HPDE6-E6E7 (cell line): Measurements from ENCODE around the gene POLQ.
A peak's percentile ranks its signal among the peaks of the same experiment; 100 is the strongest.
"Not testable (repeated sequence)": the region's sequence is repeated elsewhere in the genome, so short reads cannot be mapped to it uniquely, and the experiment has no call there.

Experiments used
- DNase-seq: peaks from one replicate; pipeline ENCODE4 v3.0.0; 2011; ENCODE audit warnings: missing footprints; ENCODE audit errors: extremely low spot score

POLQ gene

GRCh38 chr3:121508389-121508788, 37.4 kb downstream of the POLQ start:
- no peak for DNase-seq

DNA sequence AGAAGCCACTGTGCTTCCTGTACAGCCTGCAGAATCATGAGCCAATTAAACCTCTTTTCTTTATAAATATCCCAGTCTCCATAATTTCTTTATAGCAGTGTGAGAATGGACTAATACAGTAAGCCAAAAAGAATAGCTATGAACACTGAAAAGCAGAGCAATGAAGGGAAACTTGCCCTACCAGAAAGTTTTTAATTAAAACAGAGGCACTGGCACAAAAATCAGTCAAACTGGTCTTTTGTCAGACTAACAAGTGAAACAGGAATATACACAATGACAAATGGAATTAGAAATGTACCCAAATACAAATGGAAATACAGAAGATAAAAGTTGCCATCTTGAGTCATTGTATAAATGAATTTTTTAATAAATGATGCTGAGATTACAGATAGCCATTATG, 40.5 kb downstream of the POLQ start:
- DNase-seq: no peak

DNA sequence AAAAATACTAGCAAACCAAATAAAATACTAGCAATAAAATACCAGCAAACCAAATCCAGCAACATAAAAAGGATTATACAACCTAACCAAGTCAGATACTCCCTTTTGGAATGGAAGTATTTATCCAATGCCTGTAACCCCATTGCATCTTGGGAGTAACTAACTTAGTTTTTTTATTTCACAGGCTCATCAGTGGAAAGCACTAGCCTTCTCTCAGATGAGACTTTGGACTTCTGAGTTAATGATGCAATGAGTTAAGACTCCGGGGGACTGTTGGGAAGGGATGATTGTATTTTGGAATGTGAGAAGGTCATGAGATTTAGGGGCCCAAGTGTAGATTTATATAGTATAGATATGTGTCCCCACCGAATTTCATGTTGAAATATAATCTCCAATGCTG, 41.2 kb downstream of the POLQ start:
- no peak for DNase-seq

GRCh38 chr3:121496786-121497185, 49.0 kb downstream of the POLQ start:
- DNase-seq: peak; percentile 7

GRCh38 chr3:121493431-121493830, 52.4 kb downstream of the POLQ start:
- DNase-seq: no peak

DNA sequence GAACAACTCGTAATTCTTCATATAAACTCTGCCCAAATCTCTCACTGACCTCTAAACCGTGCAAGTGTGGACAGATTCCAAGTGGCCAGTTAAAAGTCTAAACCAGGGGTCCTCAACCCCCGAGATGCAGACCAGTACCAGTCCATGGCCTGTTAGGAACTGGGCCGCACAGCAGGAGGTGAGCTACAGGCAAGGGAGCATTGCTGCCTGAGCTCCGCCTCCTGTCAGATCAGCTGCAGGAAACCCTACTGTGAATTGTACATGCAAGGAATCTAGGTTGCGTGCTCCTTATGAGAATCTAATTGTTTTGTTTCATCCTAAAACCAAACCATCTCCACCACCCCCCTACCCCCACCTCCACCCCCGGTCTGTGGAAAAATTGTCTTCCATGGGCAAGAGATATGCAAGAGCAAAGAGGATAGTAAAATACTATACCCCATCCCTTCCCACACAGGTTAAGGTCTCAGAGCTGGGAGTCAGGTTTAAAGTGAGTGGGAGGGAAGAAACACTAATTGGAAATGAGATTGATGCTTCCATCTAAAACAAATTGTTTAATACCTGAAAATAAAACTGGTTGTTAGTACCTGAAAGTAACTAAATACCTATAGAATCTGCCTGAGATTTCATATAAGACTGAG, 54.0 kb downstream of the POLQ start:
- no peak for DNase-seq

DNA sequence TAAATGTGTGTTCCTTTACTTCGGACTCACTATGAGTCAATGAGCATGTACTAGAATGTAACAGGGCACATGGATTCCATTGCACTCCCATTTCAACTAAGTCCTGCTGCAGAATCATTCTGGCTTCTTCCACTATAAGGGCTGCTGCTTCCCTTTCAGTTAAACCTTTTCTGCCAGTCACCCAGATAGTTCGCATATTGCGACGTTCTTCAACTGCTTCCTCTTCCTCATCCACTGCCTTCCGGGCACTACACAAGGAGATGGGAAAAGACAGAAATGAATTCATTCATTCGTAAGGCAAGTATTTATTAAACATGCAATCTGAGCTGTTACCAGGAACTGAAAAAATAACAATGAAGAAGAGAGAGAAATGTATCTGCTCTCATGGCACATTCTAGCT, 55.6 kb downstream of the POLQ start:
- no peak for DNase-seq

DNA sequence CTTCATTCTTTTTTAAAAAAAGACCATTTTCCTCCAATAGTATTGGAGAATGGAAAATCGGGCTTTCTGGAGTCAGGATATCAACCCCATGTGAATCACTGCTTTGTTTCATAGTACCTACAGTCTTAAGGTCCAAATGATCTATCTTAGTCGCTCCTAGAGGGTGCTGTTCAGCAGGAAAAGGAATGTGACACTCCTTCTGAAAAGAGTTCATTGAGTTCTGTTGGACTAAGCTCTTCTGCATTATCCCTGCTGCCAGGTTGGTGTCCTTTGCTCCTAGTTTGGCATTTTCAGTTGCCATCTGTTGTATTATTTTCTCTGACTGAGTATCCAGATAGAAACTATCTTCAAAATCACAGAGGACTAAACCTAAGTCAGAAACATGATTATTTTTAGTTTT, 57.2 kb downstream of the POLQ start:
- peak; percentile 8 for DNase-seq

DNA sequence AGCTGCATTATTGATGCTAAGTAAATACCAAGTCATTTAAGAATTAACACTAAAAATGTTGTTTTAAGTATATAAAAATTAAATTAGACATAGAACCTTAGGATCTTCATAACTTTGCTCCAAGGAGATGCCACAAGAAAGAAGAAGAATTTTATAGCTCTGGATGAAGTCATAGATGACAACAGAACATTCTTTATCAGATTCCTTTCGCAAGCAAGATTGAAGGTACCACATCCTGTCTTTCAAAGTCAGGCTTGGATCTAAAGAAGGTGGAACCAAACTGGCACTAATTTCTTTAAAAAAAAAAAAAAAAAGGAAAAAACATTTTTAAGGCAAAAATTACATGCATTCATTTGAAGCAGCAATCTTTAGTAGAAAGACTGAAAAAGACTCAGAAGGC, 62.5 kb downstream of the POLQ start:
- no peak for DNase-seq

- peak; percentile 21 for DNase-seq
Measured at GRCh38 chr3:121482660-121483059, 63.1 kb downstream of the POLQ start.

GRCh38 chr3:121481106-121481880, 64.5 kb downstream of the POLQ start:
- no peak for DNase-seq

DNA sequence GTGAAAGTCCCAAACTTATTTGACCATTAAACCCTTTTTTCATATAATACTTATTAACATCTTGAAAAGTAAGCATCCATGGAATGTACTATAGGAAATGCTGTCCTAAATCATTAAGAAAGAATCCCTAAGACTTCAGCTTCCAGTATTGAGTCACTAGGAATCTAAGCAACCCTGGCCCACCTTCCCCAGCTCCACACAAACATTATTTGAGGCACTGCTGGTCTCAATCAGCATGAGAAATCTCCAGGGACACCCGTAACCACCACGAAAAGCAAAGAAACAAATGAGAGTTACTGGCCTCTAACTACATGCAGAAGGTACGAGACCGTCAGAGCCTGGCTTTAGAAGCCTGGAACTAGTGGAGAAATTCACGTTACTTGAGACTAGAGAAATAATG, 68.2 kb downstream of the POLQ start:
- no peak for DNase-seq

DNA sequence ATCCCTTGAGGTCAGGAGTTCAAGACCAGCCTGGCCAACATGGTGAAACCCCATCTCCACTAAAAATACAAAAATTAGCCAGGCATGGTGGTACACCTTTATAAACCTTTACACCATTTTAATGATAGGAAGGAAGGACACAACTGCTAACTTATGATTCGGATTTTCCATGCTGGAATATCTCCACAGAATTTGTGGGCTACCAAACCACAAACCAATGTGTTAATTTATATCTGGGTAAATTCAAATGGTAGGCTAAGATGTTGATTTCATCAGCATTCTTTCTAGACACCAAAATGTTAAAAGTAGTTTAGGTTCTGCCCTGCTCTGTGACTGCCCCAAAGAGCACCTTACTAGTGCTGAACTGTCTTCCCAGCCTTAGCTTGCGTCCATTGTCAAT, 72.8 kb downstream of the POLQ start:
- no peak for DNase-seq

GRCh38 chr3:121467085-121467484, 78.7 kb downstream of the POLQ start:
- no peak for DNase-seq

- DNase-seq: no peak
Measured at GRCh38 chr3:121463745-121464144, 82.0 kb downstream of the POLQ start.

GRCh38 chr3:121462565-121462964, 83.2 kb downstream of the POLQ start:
- no peak for DNase-seq

DNA sequence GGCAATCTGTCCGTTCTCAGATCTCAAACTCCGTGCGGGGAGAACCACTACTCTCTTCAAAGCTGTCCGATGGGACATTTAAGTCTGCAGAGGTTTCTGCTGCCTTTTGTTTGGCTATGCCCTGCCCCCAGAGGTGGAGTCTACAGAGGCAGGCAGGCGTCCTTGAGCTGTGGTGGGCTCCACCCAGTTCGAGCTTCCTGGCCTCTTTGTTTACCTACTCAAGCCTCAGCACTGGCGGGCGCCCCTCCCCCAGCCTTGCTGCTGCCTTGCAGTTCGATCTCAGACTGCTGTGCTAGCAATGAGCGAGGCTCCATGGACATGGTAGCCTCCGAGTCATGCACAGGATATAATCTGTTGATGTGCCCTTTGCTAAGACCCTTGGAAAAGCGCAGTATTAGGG, 94.0 kb downstream of the POLQ start:
- not testable (repeated sequence) for DNase-seq

DNA sequence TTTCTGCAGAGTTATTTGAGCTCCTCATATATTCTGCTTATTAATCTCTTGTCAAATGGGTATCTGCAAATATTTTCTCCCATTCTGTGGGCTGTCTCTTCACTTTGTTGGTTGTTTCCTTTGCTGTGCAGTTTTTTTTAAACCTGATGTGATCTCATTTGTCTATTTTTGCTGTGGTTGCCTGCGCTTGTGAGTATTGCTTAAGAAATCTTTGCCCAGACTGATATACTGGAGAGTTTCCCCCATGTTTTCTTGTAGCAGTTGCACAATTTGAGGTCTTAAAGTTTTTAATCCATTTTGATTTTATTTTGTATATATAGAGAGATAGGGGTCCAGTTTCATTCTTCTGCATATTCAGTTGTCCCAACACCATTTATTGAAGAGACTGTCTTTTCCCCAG, 102.3 kb downstream of the POLQ start:
- DNase-seq: no peak

- DNase-seq: no peak
Measured at GRCh38 chr3:121436641-121437040, 109.1 kb downstream of the POLQ start.

- DNase-seq: no peak
Measured at GRCh38 chr3:121436074-121436473, 109.7 kb downstream of the POLQ start.

DNA sequence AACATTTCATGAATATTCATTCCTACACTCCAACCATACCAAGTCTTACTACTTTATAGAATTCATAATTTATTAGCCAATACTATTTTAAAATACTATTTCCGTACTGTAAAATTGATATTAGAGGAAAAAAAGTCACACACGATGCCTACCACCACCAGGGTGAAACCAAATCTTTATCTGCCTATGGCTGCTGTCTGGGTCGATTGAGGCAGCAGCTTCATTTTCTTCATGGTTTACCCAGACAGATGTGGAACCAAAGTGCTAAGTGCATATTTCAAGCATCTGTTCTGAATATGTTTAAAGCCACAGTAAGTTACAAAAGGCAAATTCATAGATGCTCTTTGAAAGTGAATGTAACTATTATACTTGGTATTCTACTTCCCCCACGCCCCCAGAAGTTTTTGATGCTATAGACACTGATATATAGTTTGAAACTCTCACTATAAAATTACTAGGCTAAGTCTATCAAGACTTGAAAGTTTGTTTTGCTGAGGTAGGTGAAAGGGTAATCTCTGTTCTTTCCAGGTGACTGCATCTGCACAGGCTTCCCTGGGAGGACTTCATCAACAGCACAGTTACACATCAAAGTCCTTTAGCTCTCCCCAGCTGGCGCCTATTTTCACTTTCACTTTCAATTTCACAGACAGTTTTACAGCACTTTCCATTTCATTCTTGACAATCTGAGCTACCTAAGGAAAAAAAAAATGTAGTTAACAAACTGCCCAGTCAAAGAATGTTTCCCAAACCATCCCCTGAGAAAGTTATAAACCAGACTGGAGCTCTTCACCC, 113.9 kb downstream of the POLQ start:
- DNase-seq: peak; percentile 27

DNA sequence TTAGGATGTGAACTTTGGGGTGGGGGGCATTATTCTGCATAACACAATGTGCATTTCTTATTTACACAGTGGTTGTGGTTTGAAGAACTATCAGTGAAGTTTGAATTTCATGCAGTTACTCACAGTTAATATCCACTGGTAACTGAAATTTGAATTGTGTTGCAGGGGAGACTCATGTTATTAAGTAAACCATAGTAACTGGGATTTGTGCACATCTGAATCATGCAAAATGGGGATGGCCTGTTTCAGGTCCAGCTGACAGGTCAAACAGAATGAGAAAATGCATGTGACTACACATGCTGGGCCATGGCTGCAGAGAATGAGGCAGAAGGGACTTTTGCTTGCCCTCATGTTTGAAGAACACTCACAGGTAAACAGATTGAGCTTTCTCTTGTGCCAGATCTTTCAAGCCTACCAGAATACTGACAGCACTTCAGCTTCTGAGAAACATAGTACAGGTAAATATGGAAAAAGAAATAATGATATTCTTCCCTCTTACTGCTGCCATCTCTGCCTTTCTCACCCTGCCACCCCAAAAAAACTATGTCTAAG, 115.0 kb downstream of the POLQ start:
- no peak for DNase-seq
